Kidney (tissue), 14 donors: ENCODE results near the gene HHAT. TPM values are rescaled to one million over a fixed set of nuclear protein-coding genes. Genes with fewer than 3 reads are reported as not detected.

ENCODE experiments used
- DNase-seq, 5 donors: peaks; one replicate each; pipeline ENCODE4 v3.0.0-alpha.2; 2013 to 2020
- FAIRE-seq: peaks from 2 replicates; lab custom pipeline; 2012; peaks lifted over from hg19 to GRCh38; lab: Jason Lieb, UNC
- H3K27ac ChIP-seq, 2 donors: one replicate each; pipeline ENCODE4 v1.7.0; 2013; ENCODE audit warnings: low read depth in 2 of 2, low read length in 2 of 2, inconsistent platforms in 1 of 2
- H3K27me3 ChIP-seq: one replicate; pipeline ENCODE4 v1.7.1; 2013; ENCODE audit warnings: low read length, inconsistent platforms; ENCODE audit not compliant: control insufficient read depth, insufficient read depth
- H3K36me3 ChIP-seq, 3 donors: one replicate each; pipeline versions ENCODE4 v1.7.0 to v1.7.1; 2013; ENCODE audit warnings: low read length in 3 of 3, control low read depth in 1 of 3, inconsistent platforms in 1 of 3; ENCODE audit not compliant: insufficient read depth in 3 of 3, control insufficient read depth in 2 of 3
- H3K4me1 ChIP-seq, 3 donors: one replicate each; pipeline versions ENCODE4 v1.7.0 to v1.7.1; 2013; ENCODE audit warnings: low read length in 3 of 3, inconsistent platforms in 1 of 3, low read depth in 1 of 3; ENCODE audit not compliant: control insufficient read depth in 2 of 3, insufficient read depth in 2 of 3
- H3K4me3 ChIP-seq, 3 donors: one replicate each; pipeline versions ENCODE4 v1.7.0 to v1.8.1; 2013; ENCODE audit warnings: low read length in 3 of 3, control low read depth in 1 of 3, inconsistent platforms in 1 of 3
- H3K9ac ChIP-seq, 3 donors: one replicate each; pipeline versions ENCODE4 v1.7.0 to v1.7.1; 2013; ENCODE audit warnings: low read length in 3 of 3, control low read depth in 1 of 3, inconsistent platforms in 1 of 3
- H3K9me3 ChIP-seq, 3 donors: one replicate each; pipeline versions ENCODE4 v1.7.0 to v1.7.1; 2013; ENCODE audit warnings: low read length in 3 of 3, control low read depth in 1 of 3, inconsistent platforms in 1 of 3; ENCODE audit not compliant: control insufficient read depth in 2 of 3, insufficient read depth in 1 of 3
- CTCF ChIP-seq: IDR thresholded peaks from 3 replicates; pipeline ENCODE4 v1.5.1; 2012; ENCODE audit warnings: mild to moderate bottlenecking, moderate library complexity, borderline replicate concordance; ENCODE audit not compliant: insufficient read depth; ENCODE audit errors: extremely low read depth
- intact Hi-C: fragments of 100-400 bp; cut with DNase I; formaldehyde crosslinking; loops from one replicate; pipeline ENCODE4 v1.11.1; 2022
- polyA plus RNA-seq: library from polyadenylated mRNA; stranded (reverse); fragments of 350-450 nt; fragmentation: Illumina TruSeq; extraction: RNeasy Lipid Tissue Mini Kit (QIAGEN cat#74804); gene quantifications from one replicate; pipeline ENCODE4 v1.2.3, GENCODE V29; 2014; ENCODE audit warnings: low read depth, low replicate concordance; ENCODE audit not compliant: insufficient read depth
- total RNA-seq: library from RNA; stranded (reverse); fragmentation: NEBNext Ultra II Directional; extraction: Animal tissue kit (Norgen Biotek cat#: 25700); gene quantifications from one replicate; pipeline ENCODE4 v1.2.1, GENCODE V29; 2021
- donor health status: control.
- donor health status: control.
- donor health status: control.
- donor health status: control.
- donor health status: control.
- donor health status: DM: yes; HTN: yes; CAD: no.
- donor health status: Normal renal cell carcinoma (clear cell type).

Gene HHAT
- total and polyA plus RNA-seq, 2 donors from 2014 or later = 5.5 to 9.7 TPM

GRCh38 chr1:210621712-210622111 is 293.0 kb downstream of the HHAT start:
- Histone ChIP-seq H3K4me1 (no peaks in the 10 kb centered on the region), H3K27me3 (no peaks in the 10 kb centered on the region), H3K9me3 (no peaks in the 10 kb centered on the region), H3K27ac (no peak overlapping the region), H3K4me3 (no peak overlapping the region), H3K36me3 (no peaks in the 10 kb centered on the region), H3K9ac (no peak overlapping the region)
- DNase-seq (no peak), FAIRE-seq (no peak)
- TF ChIP-seq CTCF = no peak
- intact Hi-C loops = no loop called here

GRCh38 chr1:210624722-210625121 is 296.0 kb downstream of the HHAT start:
- DNase-seq = no peak
- Histone ChIP-seq H3K27me3 (no peaks in the 10 kb centered on the region), H3K4me1 (no peaks in the 10 kb centered on the region), H3K27ac (no peak overlapping the region), H3K4me3 (no peak overlapping the region), H3K9me3 (no peaks in the 10 kb centered on the region), H3K36me3 (no peaks in the 10 kb centered on the region), H3K9ac (no peak overlapping the region)
- FAIRE-seq = no peak
- intact Hi-C loops = no loop called here
- no peak for TF ChIP-seq CTCF

GRCh38 chr1:210625715-210626114 is 297.0 kb downstream of the HHAT start:
- Histone ChIP-seq H3K4me3 (no peak overlapping the region), H3K27ac (no peak overlapping the region), H3K27me3 (no peaks in the 10 kb centered on the region), H3K36me3 (no peaks in the 10 kb centered on the region), H3K9me3 (no peaks in the 10 kb centered on the region), H3K9ac (no peak overlapping the region), H3K4me1 (no peaks in the 10 kb centered on the region)
- no peak for TF ChIP-seq CTCF
- intact Hi-C loops = no loop called here
- no peak for DNase-seq
- no peak for FAIRE-seq

- no peak for DNase-seq
- Histone ChIP-seq H3K9me3 (no peaks in the 10 kb centered on the region), H3K36me3 (no peaks in the 10 kb centered on the region), H3K9ac (no peak overlapping the region), H3K4me1 (no peaks in the 10 kb centered on the region), H3K27ac (no peak overlapping the region), H3K27me3 (no peaks in the 10 kb centered on the region), H3K4me3 (no peak overlapping the region)
- no peak for FAIRE-seq
- no peak for TF ChIP-seq CTCF
- intact Hi-C loops = no loop called here
Observed at GRCh38 chr1:210626341-210626740, 297.6 kb downstream of the HHAT start.
